CD14-positive monocyte (primary cell): ENCODE results near the gene TBXA2R. TPM values are rescaled to one million over a fixed set of nuclear protein-coding genes. Genes with fewer than 3 reads are reported as not detected.

Source experiments
- DNase-seq, 3 donors: peaks; one replicate each; pipeline ENCODE4 v3.0.0-alpha.2; 2011 to 2022
- H2AFZ ChIP-seq: 2 replicates; pipeline ENCODE4 v1.6.0; 2012; ENCODE audit warnings: mild to moderate bottlenecking, low read depth, low read length, inconsistent platforms; ENCODE audit not compliant: insufficient read depth, poor library complexity, severe bottlenecking
- H3K27ac ChIP-seq, 2 donors: 1 replicate in 1 of 2; 2 replicates in 1 of 2; pipeline ENCODE4 v1.5.1; 2012 to 2013; ENCODE audit warnings: low read length in 2 of 2, control low read depth in 1 of 2, inconsistent platforms in 1 of 2, low read depth in 1 of 2, mild to moderate bottlenecking in 1 of 2
- H3K27me3 ChIP-seq, 2 donors: one replicate each; pipeline versions ENCODE4 v1.6.0 to v1.6.1; 2011 to 2013; ENCODE audit warnings: low read length in 2 of 2; ENCODE audit not compliant: control insufficient read depth in 2 of 2, insufficient read depth in 2 of 2
- H3K36me3 ChIP-seq, 2 donors: replicated peaks in 1 of 2; 1 replicate in 1 of 2; 2 replicates in 1 of 2; pipeline versions ENCODE4 v1.5.1 to v1.6.1; 2012 to 2013; ENCODE audit warnings: low read length in 2 of 2, control low read depth in 1 of 2, inconsistent platforms in 1 of 2, mild to moderate bottlenecking in 1 of 2; ENCODE audit not compliant: insufficient read depth in 2 of 2, control insufficient read depth in 1 of 2
- H3K4me1 ChIP-seq, 2 donors: 1 replicate in 1 of 2; 2 replicates in 1 of 2; pipeline versions ENCODE4 v1.5.1 to v1.6.1; 2012 to 2013; ENCODE audit warnings: low read length in 2 of 2, control low read depth in 1 of 2, inconsistent platforms in 1 of 2, mild to moderate bottlenecking in 1 of 2, moderate library complexity in 1 of 2; ENCODE audit not compliant: insufficient read depth in 2 of 2, control insufficient read depth in 1 of 2
- H3K4me2 ChIP-seq: replicated peaks from 2 replicates; pipeline ENCODE3; 2012; ENCODE audit warnings: low read length, moderate library complexity, mild to moderate bottlenecking; ENCODE audit not compliant: poor library complexity, severe bottlenecking; ENCODE audit errors: extremely low read depth
- H3K4me3 ChIP-seq, 3 experiments: fragments of 200-600 bp in 1 of 3; sonication (generic) in 1 of 3; replicated peaks in 1 of 3; 1 replicate in 2 of 3; 2 replicates in 1 of 3; pipeline ENCODE4 v1.5.1; 2011 to 2013; ENCODE audit warnings: low read length in 3 of 3, mild to moderate bottlenecking in 3 of 3, control low read depth in 2 of 3, low read depth in 2 of 3, inconsistent platforms in 1 of 3, moderate library complexity in 1 of 3
- H3K79me2 ChIP-seq: 2 replicates; pipeline ENCODE4 v1.6.0; 2012; ENCODE audit warnings: mild to moderate bottlenecking, control low read depth, inconsistent platforms, low read length, moderate library complexity; ENCODE audit not compliant: insufficient read depth
- H3K9ac ChIP-seq: 2 replicates; pipeline ENCODE4 v1.6.0; 2017; ENCODE audit warnings: low read length, mild to moderate bottlenecking; ENCODE audit not compliant: insufficient read depth, poor library complexity, severe bottlenecking
- H3K9me3 ChIP-seq, 2 donors: replicated peaks in 1 of 2; 1 replicate in 1 of 2; 2 replicates in 1 of 2; pipeline versions ENCODE4 v1.5.1 to v1.6.1; 2012 to 2013; ENCODE audit warnings: low read length in 2 of 2, control low read depth in 1 of 2; ENCODE audit not compliant: control insufficient read depth in 1 of 2, insufficient read depth in 1 of 2
- H4K20me1 ChIP-seq: 2 replicates; pipeline ENCODE4 v1.6.0; 2012; ENCODE audit warnings: mild to moderate bottlenecking, low read length, control low read depth, moderate library complexity; ENCODE audit not compliant: insufficient read depth
- H3K27ac Mint-ChIP-seq, 7 donors: one replicate each; pipeline ENCODE4 v1.8.0; 2020; ENCODE audit warnings: mild to moderate bottlenecking in 7 of 7, mixed read lengths in 7 of 7, moderate library complexity in 6 of 7, inconsistent platforms in 2 of 7
- H3K27me3 Mint-ChIP-seq, 3 donors: one replicate each; pipeline ENCODE4 v1.8.0; 2021 to 2022; ENCODE audit warnings: low read depth in 3 of 3, mild to moderate bottlenecking in 3 of 3, mixed read lengths in 3 of 3, moderate library complexity in 3 of 3, inconsistent platforms in 1 of 3
- H3K36me3 Mint-ChIP-seq, 2 donors: one replicate each; pipeline ENCODE4 v1.8.0; 2020; ENCODE audit warnings: mixed read lengths in 2 of 2, inconsistent platforms in 1 of 2, mild to moderate bottlenecking in 1 of 2
- H3K4me1 Mint-ChIP-seq: one replicate; pipeline ENCODE4 v1.8.0; 2020; ENCODE audit warnings: mild to moderate bottlenecking, mixed read lengths
- H3K4me3 Mint-ChIP-seq, 2 donors: one replicate each; pipeline ENCODE4 v1.8.0; 2020; ENCODE audit warnings: mild to moderate bottlenecking in 2 of 2, mixed read lengths in 2 of 2, moderate library complexity in 1 of 2
- H3K9me3 Mint-ChIP-seq, 7 donors: one replicate each; pipeline ENCODE4 v1.8.0; 2020 to 2022; ENCODE audit warnings: mixed read lengths in 7 of 7, mild to moderate bottlenecking in 6 of 7, moderate library complexity in 6 of 7, inconsistent platforms in 2 of 7
- WGBS: methylation state at CpG from one replicate; pipeline ENCODE4 v1.1.5; 2013; ENCODE audit warnings: missing lambda C conversion rate; ENCODE audit not compliant: insufficient coverage; 5-methylcytosine and 5-hydroxymethylcytosine counted together
- intact Hi-C, 2 donors: fragments of 100-400 bp; cut with micrococcal nuclease; formaldehyde crosslinking; loops; one replicate each; pipeline versions ENCODE4 v1.15.0 to v1.15.1; 2023
- polyA plus RNA-seq, 3 donors: library from polyadenylated mRNA; depleted of rRNA in 1 of 3; unstranded in 2 of 3; stranded (reverse) in 1 of 3; fragments of 300-500 nt in 2 of 3; fragments of >200 nt in 1 of 3; fragmentation: Illumina TruSeq in 2 of 3; gene quantifications; 1 replicate in 2 of 3; 2 replicates in 1 of 3; pipeline ENCODE4 v1.2.3, GENCODE V29; 2012 to 2021
- TF ChIP-seq, protein P1 (sequence below): fragments of 200-600 bp; IDR thresholded peaks from one replicate; pipeline ENCODE4 v1.8.0; 2022; ENCODE audit warnings: antibody characterized with exemption, mild to moderate bottlenecking

TBXA2R gene
- polyA plus RNA-seq, 3 donors = 0.05 TPM; not detected in 2

DNA sequence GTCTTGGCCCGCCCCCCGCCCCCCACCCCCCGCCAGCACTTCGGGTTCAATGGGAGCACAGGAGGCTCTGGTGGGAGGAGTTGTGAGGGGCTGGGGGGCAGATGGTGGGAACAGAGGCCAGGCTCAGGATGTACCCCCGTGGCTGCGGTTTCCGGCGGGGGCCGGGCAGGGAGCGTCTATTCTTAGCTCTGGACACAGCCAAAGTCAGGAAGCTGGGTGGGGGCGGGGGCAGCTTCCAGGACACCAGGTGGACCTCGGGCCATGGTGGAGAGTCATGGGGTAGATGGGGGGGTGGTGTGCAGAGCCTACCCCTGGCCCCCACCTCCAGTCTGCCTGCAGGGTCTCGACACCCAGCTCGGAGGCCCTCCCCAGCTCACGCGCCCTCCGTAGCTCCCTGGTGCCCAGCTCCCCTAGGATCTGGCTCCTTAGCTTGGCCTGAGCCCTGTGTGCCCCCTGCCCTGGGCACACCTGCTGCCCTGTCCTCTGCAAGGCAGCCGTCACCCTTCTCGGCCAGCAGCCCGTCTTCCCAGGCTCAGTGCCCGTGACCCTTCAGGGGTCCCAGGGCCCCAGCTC is 2.2 kb upstream of the TBXA2R start:
- Histone ChIP-seq H3K9ac (no peak overlapping the region), H2AFZ (no peak overlapping the region), H3K4me2 (no peak overlapping the region), H3K79me2 (no peaks in the 10 kb centered on the region), H4K20me1 (no peaks in the 10 kb centered on the region), H3K4me3 (no peak overlapping the region), H3K36me3 (peaks cover 23 to 30% of the 10 kb centered on the region in 2 donors), H3K9me3 (peaks cover 0 to 5% of the 10 kb centered on the region in 2 donors), H3K27me3 (peaks cover 11 to 38% of the 10 kb centered on the region in 2 donors), H3K4me1 (peaks cover 22 to 28% of the 10 kb centered on the region in 2 donors), H3K27ac (no peak overlapping the region)
- peaks cover 18 to 29% of the 10 kb centered on the region in 2 donors for H3K36me3 Mint-ChIP-seq
- no peak overlapping the region for H3K27ac Mint-ChIP-seq
- DNase-seq = no peak
- H3K4me3 Mint-ChIP-seq = no peak overlapping the region
- peaks cover 5 to 12% (median 8%) of the 10 kb centered on the region in 7 donors for H3K9me3 Mint-ChIP-seq
- TF ChIP-seq, protein P1, sequence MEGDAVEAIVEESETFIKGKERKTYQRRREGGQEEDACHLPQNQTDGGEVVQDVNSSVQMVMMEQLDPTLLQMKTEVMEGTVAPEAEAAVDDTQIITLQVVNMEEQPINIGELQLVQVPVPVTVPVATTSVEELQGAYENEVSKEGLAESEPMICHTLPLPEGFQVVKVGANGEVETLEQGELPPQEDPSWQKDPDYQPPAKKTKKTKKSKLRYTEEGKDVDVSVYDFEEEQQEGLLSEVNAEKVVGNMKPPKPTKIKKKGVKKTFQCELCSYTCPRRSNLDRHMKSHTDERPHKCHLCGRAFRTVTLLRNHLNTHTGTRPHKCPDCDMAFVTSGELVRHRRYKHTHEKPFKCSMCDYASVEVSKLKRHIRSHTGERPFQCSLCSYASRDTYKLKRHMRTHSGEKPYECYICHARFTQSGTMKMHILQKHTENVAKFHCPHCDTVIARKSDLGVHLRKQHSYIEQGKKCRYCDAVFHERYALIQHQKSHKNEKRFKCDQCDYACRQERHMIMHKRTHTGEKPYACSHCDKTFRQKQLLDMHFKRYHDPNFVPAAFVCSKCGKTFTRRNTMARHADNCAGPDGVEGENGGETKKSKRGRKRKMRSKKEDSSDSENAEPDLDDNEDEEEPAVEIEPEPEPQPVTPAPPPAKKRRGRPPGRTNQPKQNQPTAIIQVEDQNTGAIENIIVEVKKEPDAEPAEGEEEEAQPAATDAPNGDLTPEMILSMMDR = no peak
- WGBS = under 1% methylated on average over 14 of the region's 21 CpGs
- H3K4me1 Mint-ChIP-seq = peaks cover 18% of the 10 kb centered on the region
- peaks cover 4 to 23% (median 20%) of the 10 kb centered on the region in 3 donors for H3K27me3 Mint-ChIP-seq
- intact Hi-C loops = no loop called here

- Histone ChIP-seq H3K4me1 (peaks cover 22 to 28% of the 10 kb centered on the region in 2 donors), H3K4me2 (peak overlapping the region; percentile 65), H4K20me1 (no peaks in the 10 kb centered on the region), H3K4me3 (no peak overlapping the region), H3K79me2 (no peaks in the 10 kb centered on the region), H3K27me3 (peaks cover 11 to 38% of the 10 kb centered on the region in 2 donors), H3K9ac (no peak overlapping the region), H3K36me3 (peaks cover 18 to 23% of the 10 kb centered on the region in 2 donors), H3K9me3 (peaks cover 0 to 5% of the 10 kb centered on the region in 2 donors), H2AFZ (peak overlapping the region; percentile 16), H3K27ac (no peak overlapping the region)
- peaks cover 18% of the 10 kb centered on the region for H3K4me1 Mint-ChIP-seq
- peak overlapping the region; percentile 13 to 68 for H3K4me3 Mint-ChIP-seq
- peaks cover 4 to 23% (median 20%) of the 10 kb centered on the region in 3 donors for H3K27me3 Mint-ChIP-seq
- TF ChIP-seq, protein P1 = no peak
- H3K9me3 Mint-ChIP-seq = peaks cover 5 to 12% (median 8%) of the 10 kb centered on the region in 7 donors
- H3K36me3 Mint-ChIP-seq = peaks cover 18 to 24% of the 10 kb centered on the region in 2 donors
- no peak for DNase-seq
- WGBS = 0% methylated on average over 2 of the region's 3 CpGs
- H3K27ac Mint-ChIP-seq = peak overlapping the region in 4 of 7 donors; percentile 56 to 68 (median 60)
- intact Hi-C loops = no loop called here
These were observed 1.5 kb upstream of the TBXA2R start for GRCh38 chr19:3608079-3608641.
